Fibroblast of gingiva (primary cell): ENCODE results near the gene ABCC4.

Source experiments
- DNase-seq: peaks from one replicate; pipeline ENCODE4 v3.0.0-alpha.2; 2011; ENCODE audit warnings: low read depth

The ABCC4 gene

DNA sequence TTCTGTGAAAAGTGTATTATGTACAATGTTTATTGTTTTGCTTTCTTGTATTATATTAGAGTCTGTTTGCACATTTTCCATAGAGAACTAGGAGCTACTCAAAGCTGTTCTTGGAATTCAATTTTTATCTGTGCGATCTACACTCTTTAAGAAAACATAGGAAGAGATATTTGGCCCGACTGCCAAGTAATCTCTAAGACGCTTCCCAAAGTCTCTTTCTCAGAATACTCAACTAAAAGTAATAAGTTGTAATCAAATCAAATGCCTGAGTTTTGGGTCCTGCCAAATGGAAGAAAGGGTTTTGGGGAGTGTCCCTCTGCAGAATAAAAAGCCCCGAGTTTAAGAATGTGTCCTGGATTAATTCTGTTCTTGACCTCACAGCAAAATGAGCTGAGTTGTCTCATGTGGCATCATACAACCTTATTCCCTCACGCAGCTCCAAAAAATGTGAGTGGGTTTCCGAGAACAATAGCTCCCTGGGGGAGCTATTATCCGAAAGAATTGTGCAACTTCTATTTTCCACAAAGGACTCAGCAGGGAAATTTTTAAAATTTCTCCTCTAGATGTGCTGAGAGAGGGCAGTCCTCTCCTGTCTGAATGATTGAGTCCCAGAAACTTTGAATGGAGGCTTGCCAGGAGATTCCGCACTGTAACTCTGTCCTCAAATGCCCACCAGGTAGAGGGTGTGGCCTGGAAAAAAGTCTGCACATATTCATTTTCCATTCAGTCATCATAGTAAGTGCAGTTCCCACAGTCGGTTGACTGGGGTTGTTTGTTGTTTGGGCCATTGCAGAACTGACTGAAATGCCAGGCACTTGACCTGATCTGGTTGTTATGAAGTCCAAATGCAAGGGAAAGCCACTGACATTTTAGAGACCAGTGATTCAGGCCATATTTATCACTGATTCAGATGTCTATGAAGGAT is 309.0 kb downstream of the ABCC4 start:
- DNase-seq: no peak

DNA sequence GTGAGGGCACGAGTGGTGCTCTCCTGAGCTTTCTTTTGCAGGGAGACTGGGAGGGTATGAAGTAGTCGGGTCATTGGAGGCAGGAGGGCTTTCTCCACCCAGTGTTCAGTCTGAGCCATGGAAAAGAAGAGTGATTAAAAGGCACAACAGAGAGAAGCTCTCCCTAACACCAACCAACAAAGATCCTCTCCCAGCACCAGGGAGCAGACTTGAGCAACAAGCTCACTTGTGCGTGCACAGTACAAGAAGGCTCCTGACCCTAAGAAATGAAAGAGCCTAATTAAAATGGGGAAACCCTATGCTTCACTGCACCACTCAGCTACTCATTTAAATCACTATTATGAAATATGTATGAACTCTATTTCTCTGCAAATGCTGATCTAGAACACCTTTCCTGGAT is 312.6 kb downstream of the ABCC4 start:
- DNase-seq: no peak

DNA sequence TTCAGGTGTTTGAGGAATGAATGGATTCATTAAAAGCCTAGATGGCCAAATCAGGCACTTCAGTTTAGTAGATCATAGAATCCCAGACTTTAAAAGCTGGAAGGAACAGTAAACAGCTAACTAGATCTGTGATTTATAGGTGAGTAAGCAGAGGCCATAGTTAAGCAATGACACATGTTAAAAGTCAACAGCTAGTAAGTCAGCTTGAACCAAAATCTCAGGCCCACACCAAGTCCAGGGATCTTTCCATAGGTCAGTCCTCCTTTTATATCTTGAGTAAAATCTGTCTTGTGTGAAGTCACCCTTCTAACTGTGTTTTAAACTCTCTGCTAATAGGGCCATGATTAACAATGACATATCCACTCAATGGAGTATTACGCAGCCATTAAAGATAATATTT is 313.4 kb downstream of the ABCC4 start:
- DNase-seq: no peak

DNA sequence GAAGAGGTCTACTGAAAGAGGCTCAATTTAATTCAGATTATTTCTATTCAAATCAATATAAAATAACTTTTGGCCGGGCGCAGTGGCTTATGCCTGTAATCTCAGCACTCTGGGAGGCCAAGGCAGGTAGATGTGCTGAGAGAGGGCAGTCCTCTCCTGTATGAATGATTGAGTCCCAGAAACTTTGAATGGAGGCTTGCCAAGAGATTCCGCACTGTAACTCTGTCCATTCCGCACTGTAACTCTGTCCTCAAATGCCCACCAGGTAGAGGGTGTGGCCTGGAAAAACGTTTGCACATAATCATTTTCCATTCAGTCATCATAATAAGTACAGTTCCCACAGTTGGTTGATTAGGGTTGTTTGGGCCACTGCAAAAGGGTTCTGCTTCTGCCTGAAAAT is 314.2 kb downstream of the ABCC4 start:
- DNase-seq: no peak

DNA sequence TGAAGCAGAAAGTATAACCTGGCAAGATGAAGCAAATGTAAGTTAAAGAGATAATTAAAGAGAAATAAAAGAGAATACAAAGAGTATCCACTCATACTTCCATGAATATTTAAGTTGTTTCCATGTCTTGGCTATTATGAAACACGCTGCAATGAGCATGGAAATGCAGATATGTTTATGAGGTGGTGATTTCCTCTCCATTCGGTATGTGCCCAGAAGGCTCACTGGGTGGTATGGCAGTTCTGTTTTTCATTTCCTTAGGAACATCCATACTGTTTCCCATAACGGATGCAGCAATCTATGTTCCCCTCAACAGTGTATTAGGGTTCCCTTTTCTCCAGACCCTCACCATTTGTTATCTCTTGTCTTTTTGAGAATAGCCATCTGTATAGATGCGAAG is 316.3 kb downstream of the ABCC4 start:
- DNase-seq: no peak

DNA sequence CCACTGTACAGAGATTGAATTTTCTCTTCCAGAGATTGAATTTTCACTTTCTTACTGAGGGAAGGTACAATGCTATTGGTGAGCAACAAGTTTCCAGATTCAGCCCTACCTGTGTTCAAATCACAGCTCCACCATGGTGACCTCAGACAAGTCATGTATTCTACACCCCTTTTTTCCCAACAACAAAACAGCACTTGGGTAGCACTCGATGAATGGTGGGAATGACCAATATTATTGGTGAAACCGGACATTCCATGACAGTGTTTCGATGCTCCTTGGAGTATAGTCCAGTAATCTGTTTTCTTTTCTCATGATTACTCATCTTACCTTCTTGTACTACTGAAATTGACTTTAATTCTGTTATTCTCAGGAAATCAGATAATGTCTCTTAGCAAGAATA is 322.7 kb downstream of the ABCC4 start:
- no peak for DNase-seq

DNA sequence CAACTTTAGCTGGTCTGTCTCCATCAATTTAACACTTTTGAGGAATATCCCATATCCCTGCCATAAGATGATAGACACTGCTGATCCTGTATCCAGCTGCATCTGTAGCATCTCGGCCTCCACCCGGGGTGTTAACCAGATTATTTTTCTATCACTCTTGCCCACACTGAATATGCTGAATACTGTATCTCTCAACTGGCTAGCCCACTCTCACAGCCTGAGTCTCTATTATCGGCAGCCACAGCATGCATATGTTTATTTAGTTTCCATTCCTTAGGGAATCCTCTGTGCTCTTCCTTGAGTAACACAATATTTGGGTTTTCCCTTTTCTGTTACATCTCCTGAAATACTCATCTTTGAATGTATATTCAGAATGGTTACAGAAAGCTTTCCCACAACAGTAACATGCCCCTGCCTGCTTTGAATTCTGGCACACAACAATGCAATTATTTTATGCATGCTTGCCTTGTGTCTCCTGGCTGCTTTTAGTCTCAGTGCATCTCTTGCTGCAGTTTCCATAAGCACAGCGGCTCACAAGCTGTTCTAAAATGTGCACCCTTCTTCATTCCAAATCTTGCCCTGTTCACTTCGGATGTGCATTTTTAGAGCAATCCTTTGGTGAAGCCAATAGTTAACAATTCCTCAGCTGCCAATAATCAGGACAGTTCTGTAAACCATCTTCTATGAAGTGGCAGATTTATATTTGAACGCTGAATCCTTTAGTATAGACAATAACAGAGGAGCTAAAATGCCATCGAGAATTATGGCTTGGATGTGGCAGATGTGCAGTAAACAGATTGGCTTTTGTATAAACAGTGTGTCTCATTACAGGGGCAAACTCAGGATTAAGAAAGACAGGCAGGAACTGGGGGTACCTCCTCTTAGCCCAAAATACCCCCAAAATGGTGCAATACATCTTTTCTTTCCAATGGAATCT is 327.0 kb downstream of the ABCC4 start:
- no peak for DNase-seq

DNA sequence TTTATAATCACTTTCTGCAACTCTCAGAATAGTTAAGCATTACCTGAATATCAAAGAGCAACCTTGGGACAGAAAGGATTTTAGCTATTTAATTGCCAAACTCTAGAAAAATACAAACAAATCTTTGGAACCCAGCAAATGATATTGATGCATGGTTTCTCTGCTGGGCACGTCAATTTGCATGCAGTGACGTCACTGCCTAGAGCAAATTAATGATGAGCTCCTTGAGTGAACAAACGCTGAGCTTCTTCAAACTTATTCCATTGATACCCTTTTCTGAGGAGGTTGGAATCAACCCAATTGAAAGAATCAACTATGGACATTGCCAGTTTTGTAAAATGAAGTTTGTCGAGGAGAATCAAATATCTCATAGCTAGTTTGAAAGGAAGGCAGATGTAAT is 329.0 kb downstream of the ABCC4 start:
- DNase-seq: no peak
